Suprapubic skin (tissue), 4 donors: ENCODE measurements around the gene NKX1-2.

Source experiments
- CTCF ChIP-seq, 2 donors: fragments of 200-600 bp in 1 of 2; fragments of 450-650 bp in 1 of 2; sonication (generic) in 1 of 2; IDR thresholded peaks; one replicate each; pipeline ENCODE4 v1.5.1; 2016 to 2019; ENCODE audit warnings: antibody characterized with exemption in 2 of 2, mild to moderate bottlenecking in 1 of 2, moderate library complexity in 1 of 2
- EP300 ChIP-seq: sonication (generic); formaldehyde crosslinking; IDR thresholded peaks from one replicate; pipeline ENCODE4 v1.6.1; 2017; ENCODE audit warnings: antibody characterized with exemption
- POLR2A ChIP-seq, 2 donors: fragments of 450-650 bp; IDR thresholded peaks; one replicate each; pipeline ENCODE4 v1.6.1; 2017; ENCODE audit warnings: antibody characterized with exemption in 2 of 2, mild to moderate bottlenecking in 2 of 2, moderate library complexity in 2 of 2
- POLR2AphosphoS5 ChIP-seq, 3 donors: sonication (generic); formaldehyde crosslinking; IDR thresholded peaks; one replicate each; pipeline ENCODE4 v1.6.1; 2017; ENCODE audit warnings: antibody characterized with exemption in 3 of 3

- TF ChIP-seq CTCF (IDR thresholded peaks at IDR 0.05) = no peak
- TF ChIP-seq EP300 = no peak
- no peak for TF ChIP-seq POLR2AphosphoS5 (IDR thresholded peaks at IDR 0.05)
- TF ChIP-seq POLR2A (IDR thresholded peaks at IDR 0.05) = no peak
Observed at GRCh38 chr10:124472071-124472470, 22.2 kb upstream of the NKX1-2 start.
